IPS-18c (cell line): Measurements from ENCODE around the gene KIF25.
"Not testable (repeated sequence)": the region's sequence is repeated elsewhere in the genome, so short reads cannot be mapped to it uniquely, and the experiment has no call there.

Experiments used
- H3K4me3 ChIP-seq: 2 replicates; pipeline ENCODE4 v1.7.0; 2013; ENCODE audit warnings: low read depth, mild to moderate bottlenecking, low read length, moderate library complexity; ENCODE audit not compliant: insufficient read depth
- H3K9me3 ChIP-seq: one replicate; pipeline ENCODE4 v1.6.1; 2013; ENCODE audit warnings: mild to moderate bottlenecking, low read length, moderate library complexity; ENCODE audit not compliant: control insufficient read depth, insufficient read depth

Gene KIF25

DNA sequence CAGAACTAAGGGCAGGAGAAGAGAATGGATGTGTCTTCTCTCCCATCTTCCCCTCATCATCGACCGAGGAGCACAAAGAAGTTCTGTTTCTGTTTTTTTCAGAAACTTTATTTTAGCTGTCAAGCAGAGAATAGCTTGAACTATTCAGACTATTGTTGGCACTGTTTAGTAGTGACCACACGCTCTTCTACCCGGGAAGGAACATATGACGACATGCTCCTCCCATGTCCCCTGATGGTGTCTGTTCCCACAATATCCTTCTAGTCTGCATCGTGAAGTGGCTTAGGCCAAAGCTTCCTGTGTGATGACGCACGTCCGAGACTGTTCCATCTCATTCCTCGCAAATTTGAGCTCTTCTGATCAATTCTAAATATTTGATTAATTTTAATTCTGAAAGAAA, 27.2 kb upstream of the KIF25 start:
- H3K4me3 ChIP-seq = no peak overlapping the region
- H3K9me3 ChIP-seq = no peaks in the 10 kb centered on the region

DNA sequence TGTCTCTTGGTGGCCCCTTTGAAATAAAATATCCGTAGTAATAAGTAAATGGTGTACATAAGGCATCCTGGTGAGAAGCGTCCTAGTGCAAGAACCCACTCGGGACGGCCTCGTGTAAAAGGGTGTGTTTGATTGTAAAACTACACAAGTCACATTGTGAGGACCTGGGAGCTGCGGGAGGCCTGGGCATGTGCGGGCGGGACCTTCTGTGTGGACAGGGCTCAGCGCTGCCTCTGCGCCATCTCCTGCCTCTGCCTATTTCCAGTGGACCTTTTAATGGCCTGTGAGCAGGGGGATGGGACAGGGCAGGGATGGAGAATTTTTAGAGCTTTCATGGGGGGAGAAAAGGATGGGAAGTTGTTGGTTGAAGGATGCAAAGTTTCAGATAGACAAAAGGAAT, 25.3 kb upstream of the KIF25 start:
- Histone ChIP-seq H3K4me3 (no peak overlapping the region), H3K9me3 (no peaks in the 10 kb centered on the region)

DNA sequence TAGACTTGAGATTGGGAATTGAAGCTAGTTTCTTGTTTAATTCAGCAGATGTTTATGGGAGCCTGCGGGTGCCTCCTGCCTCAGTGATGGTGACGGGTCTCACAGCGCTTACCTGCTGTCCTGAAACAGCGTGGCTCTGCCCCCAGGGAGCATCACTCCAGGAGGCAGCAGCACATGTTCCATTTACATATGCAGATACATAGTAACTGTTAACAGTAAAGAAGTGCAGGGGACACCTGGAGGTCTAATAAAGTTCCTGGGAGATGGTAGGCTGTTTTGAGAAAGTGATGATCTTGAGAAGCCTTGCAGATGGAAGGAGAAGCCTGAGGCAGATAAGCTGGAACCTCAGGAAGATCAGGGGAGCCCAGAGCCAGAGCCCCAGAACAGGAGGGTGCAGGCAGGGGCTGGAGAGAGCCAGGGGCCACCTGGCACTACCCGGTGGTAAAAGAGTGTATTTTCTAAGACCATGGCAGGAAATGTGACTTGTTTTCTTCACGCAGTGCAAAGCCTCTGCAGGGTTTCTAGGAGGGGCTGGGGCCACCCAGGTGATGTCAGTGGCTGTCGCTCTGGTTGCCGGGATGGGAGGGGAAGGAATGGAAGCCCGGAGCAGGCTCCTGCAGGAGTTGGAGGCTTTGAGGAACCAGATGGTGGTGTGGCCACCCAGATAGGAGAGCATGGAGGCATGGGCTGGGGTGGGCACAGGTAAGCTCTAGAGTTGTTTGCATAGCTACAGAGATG, 24.2 kb upstream of the KIF25 start:
- no peaks in the 10 kb centered on the region for H3K9me3 ChIP-seq
- H3K4me3 ChIP-seq = no peak overlapping the region

DNA sequence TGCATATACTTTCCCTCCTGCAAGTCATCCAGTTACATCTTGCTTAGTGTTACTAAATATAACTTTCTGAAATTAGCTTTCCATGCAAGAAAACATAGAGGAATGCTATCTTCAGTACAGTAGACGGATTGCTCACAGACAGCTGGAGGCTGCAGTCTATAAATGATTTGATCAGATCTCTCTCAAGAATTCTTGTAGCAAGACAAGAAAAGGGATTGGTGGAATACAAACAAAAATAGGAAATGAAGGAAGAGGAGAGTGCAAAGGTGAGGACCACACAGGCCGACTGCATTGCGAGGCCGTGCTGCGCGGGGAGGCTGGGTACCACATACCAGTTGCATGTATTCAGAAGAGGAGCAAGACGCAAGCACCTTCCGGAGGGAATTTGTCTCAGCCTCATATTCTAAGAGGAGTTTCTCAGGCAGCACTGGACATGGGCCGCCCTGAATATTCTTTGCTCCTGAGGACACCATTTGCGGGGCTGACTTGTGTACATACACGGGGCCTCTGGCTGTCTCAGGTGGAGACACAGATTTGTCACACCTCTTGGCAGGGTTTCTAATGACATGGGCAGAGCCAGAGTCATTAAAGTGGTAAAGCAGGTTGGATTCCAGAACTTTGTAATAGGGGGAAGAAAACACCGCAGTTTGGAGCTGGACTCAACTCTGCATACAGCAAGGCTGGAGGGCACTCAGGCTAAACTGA, 22.7 kb upstream of the KIF25 start:
- Histone ChIP-seq H3K4me3 (no peak overlapping the region), H3K9me3 (peaks cover 2% of the 10 kb centered on the region)

DNA sequence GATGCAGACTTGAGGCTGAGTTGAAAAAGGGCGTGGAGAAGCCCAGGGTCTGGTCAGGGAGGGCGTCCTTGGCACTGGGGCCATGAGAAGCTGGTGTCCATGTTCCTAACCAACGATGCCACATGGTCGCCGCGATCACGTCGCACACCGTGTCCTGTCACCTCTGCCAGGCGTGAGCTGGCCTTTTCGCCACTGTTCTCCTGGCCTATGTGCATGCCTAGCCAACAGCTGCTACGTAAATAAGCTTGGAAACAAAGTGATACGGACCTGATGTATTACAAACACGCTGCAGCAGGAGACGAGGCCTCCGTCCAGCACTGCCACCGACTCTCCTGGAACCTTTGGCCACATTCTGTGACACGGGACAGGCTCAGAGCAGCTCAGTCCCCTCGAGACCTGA, 22.0 kb upstream of the KIF25 start:
- Histone ChIP-seq H3K4me3 (no peak overlapping the region), H3K9me3 (peaks cover 2% of the 10 kb centered on the region)

DNA sequence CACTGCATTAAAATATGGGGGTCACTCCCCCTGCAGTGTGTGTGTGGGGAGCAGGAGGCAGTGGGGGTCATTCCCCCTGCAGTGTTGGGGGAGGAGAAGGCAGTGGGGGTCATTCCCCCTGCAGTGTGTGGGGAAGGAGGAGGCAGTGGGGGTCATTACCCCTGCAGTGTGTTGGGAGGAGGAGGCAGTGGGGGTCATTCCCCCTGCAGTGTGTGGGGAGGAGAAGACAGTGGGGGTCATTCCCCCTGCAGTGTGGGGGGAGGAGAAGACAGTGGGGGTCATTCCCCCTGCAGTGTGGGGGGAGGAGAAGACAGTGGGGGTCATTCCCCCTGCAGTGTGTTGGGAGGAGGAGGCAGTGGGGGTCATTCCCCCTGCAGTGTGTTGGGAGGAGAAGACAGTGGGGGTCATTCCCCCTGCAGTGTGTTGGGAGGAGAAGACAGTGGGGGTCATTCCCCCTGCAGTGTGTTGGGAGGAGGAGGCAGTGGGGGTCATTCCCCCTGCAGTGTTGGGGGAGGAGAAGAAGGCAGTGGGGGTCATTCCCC, 21.3 kb upstream of the KIF25 start:
- not testable (repeated sequence) for H3K4me3 ChIP-seq, H3K9me3 ChIP-seq

DNA sequence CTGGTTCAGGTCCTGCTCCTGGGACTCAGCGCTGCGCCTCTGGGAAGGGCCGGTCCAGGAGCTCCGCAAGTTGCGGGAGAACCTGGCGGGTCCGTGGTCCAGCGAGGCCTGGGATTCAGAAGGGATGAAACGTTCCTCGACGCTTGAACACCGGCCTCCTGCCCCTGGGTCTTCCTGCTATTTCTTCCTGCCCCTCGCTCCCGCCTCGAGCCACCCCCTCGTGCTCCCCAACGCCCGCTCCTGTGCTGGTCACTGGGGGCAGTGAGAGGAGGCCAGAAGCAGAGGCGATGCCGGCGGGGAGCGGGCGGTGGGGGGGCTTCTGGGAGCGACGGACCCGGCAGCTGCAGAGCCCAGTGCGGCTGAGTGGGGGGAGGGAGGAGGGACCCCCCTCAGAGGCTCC, 20.8 kb upstream of the KIF25 start:
- Histone ChIP-seq H3K4me3 (no peak overlapping the region), H3K9me3 (peaks cover 2% of the 10 kb centered on the region)

DNA sequence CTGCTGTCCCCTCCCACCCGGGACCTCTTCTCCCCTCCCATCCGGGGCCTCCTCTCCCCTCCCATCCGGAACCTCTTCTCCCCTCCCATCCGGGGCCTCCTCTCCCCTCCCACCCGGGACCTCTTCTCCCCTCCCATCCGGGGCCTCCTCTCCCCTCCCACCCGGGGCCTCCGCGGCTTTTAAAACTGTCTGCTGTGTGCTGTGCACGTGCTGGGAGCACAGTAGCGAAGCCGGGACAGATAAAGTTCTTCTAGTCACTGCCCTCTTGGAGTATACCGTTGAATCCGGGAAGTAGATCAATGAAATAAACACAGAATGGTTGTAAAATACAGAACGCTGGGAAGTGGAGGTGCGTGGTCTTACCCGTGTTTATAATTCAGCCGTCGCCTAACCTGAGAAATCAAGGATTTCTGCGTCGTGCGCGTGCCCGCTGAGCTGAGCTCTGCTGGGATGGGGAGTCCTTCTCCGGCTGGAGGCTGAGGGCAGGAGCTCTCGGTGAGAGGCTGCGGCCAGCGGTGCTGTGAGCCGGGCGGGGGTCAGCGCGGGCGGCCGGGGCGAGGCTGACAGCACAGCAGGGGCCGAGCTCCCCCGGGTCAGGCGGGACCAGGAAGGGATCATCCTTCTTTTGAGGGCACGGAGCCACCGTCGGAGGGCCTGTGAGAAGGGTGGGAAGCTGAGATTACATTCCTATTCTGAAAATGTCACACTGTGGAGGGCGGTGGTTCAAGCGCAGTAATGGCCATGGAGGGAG, 19.6 kb upstream of the KIF25 start:
- H3K9me3 ChIP-seq = peaks cover 2% of the 10 kb centered on the region
- no peak overlapping the region for H3K4me3 ChIP-seq

DNA sequence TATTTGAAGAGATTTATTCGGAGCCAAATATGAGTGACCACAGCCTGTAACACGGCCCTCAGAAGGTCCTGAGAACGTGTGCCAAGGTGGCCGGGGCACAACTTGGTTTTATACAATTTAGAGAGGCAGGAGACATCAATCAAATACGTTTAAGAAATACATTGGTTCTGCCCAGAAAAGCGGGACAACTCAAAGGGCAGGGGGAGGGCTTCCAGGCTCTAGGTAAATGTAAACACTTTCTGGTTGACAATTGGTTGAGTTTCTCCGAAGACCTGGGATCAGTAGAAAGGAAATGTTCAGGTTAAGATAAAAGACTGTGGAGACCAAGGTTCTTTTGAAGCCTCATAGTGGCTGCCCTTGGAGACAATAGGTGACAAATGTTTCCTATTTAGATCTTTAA, 18.9 kb upstream of the KIF25 start:
- H3K4me3 ChIP-seq = no peak overlapping the region
- peaks cover 2% of the 10 kb centered on the region for H3K9me3 ChIP-seq

DNA sequence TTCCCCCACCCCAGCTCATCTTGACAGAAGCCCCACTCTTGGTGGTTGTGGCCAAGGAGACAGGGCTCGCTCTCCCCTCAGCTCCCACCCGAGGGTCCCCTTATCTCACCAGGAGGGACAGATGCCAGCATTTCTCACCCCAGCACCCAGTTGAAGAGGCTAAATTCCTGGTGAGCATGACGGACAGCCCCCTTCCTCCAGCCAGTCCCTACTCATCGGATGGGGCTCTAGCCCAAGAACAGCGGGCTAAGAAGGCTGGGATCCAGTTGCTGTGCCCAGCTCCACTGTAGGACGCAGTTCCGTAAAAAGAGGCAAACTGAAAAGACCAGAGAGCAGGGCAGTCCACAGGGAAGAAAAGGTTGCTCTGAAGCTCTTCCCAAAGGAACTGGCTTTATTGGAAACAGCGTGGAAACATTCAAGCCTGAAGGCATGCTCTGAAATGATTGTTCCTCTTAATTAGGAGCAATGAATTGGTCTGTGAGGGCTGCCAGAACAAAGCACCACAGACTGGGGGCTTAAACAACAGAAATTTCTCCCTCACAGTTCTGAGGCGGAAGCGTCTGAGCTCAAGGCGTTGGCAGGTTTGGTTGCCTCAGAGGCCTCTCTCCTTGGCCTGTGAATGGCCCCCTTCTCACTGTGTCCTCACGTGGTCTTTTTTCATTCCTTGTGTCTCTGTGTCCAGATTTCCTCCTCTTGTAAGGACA, 17.9 kb upstream of the KIF25 start:
- Histone ChIP-seq H3K9me3 (peaks cover 7% of the 10 kb centered on the region), H3K4me3 (no peak overlapping the region)

DNA sequence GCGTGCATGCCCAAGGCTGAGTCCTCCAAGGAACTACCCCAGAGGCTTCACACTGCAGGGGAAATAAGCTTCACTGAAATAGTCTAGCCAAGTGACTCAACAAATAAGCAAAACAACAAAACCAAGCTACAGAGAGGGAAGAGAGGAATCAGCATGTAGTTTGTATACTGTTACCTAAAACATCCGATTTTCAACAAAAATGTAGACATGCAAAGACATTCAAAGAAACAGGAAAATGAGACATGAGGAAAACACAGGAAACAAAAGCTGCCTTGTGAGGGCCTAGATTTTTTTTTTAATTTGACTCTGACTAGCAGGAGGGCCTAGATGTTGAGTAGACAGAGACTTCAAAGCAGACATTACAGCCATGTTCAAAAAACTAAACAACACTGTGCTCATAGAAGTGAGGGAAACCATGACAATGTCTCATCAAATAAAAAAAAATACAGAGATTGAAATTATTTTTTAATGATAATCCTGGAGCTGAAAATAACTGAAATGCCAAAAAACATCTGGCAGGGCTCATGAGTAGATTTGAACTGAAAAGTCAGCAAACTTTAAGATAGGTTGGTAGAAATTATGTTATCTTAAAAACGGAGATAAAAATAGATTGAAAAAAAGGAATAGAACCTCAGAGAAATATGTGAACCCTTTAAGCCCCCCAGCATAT, 16.4 kb upstream of the KIF25 start:
- H3K4me3 ChIP-seq = no peak overlapping the region
- peaks cover 7% of the 10 kb centered on the region for H3K9me3 ChIP-seq

DNA sequence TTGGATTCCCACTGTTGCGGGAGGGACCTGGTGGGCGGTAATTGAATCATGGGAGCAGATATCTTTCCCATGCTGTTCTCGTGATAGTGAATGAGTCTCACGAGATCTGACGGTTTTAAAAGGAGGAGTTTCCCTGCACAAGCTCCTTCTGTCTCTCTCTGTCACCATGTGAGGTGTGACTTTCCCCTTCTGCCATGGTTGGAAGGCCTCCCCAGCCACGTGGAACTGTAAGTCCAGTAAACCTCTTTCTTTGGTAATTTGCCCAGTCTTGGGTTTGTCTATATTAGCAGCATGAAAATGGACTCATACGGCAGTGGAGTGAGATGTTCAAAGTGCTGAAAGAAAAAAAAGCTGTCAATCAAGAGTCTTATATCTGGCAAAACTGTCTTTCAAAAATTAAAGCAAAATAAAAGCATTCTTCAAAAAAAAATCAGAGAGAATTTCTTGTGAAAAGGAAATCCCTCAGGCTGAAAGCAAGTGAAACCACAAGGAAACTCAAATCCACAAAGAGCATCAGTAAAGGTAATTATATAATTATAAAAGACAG, 15.5 kb upstream of the KIF25 start:
- H3K4me3 ChIP-seq = no peak overlapping the region
- H3K9me3 ChIP-seq = peaks cover 7% of the 10 kb centered on the region

DNA sequence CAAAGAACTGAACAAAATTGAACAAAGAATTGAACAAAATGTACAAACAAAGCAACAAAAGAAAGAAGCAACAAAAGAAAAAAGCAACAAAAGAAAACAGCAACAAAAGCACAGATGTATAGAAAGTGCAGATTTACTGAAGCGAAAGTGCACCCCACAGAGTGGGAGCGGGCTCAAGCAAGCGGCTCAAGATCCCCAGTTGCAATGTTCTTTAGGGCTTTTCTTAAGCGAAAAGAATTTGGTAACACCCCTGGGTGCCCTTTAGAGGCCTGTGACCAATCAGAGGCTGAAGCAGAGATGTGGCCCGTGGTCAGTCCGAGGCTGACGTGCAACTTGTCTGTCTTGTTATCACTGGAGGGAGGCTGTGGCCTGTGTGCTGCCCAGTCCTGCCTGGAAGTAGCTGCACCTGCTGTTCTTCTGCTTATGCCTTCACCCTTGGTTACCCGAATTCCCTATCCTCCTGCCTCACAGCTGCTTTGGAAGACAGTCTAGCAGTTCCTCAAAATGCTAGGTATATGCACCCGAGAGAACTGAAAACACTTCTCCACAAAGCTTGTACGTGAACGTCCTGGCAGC, 13.2 kb upstream of the KIF25 start:
- H3K4me3 ChIP-seq = no peak overlapping the region; the same call in 1 of the 2 replicates
- peaks cover 7% of the 10 kb centered on the region for H3K9me3 ChIP-seq

DNA sequence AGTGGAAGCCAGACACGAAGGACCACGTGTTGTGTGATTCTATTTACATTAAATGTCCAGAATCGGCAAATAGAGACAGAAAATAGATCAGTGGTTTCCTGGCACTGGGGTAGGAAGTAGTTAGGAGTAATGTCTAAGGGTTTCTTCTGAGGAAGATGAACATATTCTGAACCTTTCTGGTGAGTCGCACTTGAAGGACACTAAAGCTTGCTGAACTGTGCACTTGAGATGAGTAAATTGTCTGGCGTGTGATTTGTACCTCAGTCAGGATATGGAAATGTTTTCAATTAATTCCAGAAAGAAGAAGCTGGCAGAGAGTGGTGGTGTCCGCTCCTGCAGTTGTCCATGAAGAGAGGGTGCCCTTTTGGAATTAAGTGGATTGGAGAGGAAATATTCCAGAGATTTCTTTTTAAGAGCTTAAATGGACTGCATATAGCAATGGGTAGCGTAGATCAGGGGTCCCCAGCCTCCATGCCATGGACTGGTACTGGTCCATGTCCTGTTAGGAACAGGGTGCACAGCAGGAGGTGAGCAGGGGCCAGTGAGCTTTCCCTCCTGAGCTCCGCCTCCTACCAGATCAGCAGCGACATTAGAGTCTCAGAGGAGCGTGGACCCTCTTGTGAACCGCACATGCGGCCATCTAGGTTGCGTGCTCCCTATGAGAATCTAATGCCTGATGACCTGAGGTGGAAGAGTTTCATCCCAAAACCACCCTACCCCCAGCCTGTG, 12.4 kb upstream of the KIF25 start:
- Histone ChIP-seq H3K9me3 (peaks cover 5% of the 10 kb centered on the region), H3K4me3 (no peak overlapping the region)

DNA sequence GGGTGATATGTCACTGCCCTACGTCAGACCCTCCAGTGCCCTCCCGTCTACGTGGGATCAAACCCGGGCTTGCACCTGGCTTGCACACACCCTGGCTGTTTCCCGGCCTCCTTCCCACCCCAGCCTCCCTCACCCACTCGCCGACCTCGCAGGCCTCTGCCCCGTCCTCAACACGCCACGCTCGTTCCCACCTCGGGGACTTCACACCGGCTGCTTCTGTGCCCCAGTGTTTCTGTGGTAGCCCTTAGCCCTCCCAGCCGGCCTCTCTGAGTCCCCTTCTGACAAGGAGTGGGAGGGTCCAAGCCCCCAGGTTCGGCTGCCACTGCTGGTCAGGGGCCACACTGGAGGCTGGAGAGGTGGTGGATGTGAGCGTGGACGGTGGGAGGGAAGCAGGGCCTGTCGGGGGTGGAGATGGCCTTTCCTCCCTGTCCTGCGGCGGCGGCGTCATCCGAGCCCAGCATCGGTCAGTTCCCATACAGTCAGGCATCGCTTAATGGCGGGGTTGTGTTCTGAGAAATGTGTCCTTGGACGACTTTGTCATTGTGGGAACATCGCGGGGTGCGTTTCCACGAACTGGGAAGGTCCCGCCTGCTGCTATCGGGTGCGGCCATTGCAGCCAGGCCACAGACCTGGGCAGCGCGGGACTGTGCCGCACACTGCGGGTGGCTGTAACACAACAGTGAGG, 11.4 kb upstream of the KIF25 start:
- Histone ChIP-seq H3K9me3 (peaks cover 5% of the 10 kb centered on the region), H3K4me3 (no peak overlapping the region)
